Adipose tissue (tissue), 3 donors: ENCODE data around the gene APLP1. TPM values are rescaled to one million over a fixed set of nuclear protein-coding genes. Genes with fewer than 3 reads are reported as not detected.
"Not testable (repeated sequence)": the region's sequence is repeated elsewhere in the genome, so short reads cannot be mapped to it uniquely, and the experiment has no call there.

Experiments used
- H3K27ac ChIP-seq: one replicate; pipeline ENCODE4 v1.5.1; 2013; ENCODE audit warnings: low read depth, low read length
- WGBS, 3 donors: extraction: QIAGEN DNeasy Blood & Tissue Kit; methylation state at CpG; one replicate each; pipeline ENCODE4 v1.1.7; 2013; 5-methylcytosine and 5-hydroxymethylcytosine counted together
- polyA plus RNA-seq, 3 donors: library from polyadenylated mRNA; stranded (reverse); fragments of 200-250 nt; gene quantifications; one replicate each; pipeline ENCODE4 v1.2.3, GENCODE V29; 2013
- donor health status: healthy with polysubstance abuse.
- donor health status: Bipolar disorder and iron deficiency.
- donor health status: healthy.

Gene APLP1
- polyA plus RNA-seq, 3 donors: 3.0 to 33.6 (median 6.4) TPM

GRCh38 chr19:35871611-35872010 is 3.2 kb downstream of the APLP1 start:
- no peak overlapping the region for H3K27ac ChIP-seq
- 73 to 88% (median 87%) methylated on average over 12 of the region's 12 CpGs for WGBS, 3 donors

DNA sequence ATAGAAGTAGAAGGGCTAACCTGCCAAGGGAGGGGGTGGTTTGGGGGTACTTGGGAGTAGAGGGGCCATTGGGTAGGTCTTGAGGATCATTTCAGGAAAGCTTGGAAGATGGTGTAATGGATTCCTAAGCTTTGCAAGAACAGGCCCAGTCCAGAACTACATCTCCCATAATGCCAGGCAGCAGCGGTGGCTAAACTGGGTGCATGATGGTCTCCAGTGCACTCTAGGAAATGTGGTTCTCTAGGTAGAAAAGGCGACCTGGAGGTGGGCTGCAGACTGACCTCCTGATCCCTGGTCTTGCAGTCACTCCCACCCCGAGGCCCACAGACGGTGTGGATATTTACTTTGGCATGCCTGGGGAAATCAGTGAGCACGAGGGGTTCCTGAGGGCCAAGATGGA is 3.8 kb downstream of the APLP1 start:
- H3K27ac ChIP-seq: no peak overlapping the region
- WGBS, 3 donors: 87 to 89% (median 87%) methylated on average over 5 of the region's 5 CpGs

DNA sequence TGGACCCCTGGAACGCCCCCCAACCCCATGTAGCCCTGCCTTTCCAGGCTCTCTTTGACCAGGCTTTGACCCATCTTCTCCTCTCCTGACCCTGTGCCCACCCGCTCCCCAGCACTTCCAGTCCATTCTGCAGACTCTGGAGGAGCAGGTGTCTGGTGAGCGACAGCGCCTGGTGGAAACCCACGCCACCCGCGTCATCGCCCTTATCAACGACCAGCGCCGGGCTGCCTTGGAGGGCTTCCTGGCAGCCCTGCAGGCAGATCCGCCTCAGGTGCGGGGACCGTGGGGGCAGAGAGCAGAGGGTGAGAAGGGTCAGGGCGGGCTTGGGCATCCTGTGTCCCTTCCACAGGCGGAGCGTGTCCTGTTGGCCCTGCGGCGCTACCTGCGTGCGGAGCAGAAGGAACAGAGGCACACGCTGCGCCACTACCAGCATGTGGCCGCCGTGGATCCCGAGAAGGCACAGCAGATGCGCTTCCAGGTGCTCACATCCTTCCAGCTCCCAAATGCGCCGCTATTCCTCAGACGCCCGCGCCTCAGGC is 6.1 kb downstream of the APLP1 start:
- 94 to 95% (median 95%) methylated on average over 27 to 32 of the region's 32 CpGs for WGBS, 3 donors
- no peak overlapping the region for H3K27ac ChIP-seq

DNA sequence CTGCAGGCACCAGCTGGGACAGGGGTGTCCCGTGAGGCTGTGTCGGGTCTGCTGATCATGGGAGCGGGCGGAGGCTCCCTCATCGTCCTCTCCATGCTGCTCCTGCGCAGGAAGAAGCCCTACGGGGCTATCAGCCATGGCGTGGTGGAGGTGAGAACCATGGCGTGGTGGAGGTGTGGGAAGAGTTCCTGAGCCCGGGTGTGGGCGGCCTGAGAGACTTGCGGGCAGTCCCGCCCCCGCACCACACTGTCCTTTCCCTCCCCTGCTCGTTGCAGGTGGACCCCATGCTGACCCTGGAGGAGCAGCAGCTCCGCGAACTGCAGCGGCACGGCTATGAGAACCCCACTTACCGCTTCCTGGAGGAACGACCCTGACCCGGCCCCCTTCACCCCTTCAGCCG is 10.7 kb downstream of the APLP1 start:
- 55 to 63% (median 63%) methylated on average over 22 to 23 of the region's 23 CpGs for WGBS, 3 donors
- no peak overlapping the region for H3K27ac ChIP-seq

- no peak overlapping the region for H3K27ac ChIP-seq
- WGBS, 3 donors: 3% methylated on average over 28 of the region's 28 CpGs
These were observed 11.5 kb downstream of the APLP1 start for GRCh38 chr19:35879770-35880317.

DNA sequence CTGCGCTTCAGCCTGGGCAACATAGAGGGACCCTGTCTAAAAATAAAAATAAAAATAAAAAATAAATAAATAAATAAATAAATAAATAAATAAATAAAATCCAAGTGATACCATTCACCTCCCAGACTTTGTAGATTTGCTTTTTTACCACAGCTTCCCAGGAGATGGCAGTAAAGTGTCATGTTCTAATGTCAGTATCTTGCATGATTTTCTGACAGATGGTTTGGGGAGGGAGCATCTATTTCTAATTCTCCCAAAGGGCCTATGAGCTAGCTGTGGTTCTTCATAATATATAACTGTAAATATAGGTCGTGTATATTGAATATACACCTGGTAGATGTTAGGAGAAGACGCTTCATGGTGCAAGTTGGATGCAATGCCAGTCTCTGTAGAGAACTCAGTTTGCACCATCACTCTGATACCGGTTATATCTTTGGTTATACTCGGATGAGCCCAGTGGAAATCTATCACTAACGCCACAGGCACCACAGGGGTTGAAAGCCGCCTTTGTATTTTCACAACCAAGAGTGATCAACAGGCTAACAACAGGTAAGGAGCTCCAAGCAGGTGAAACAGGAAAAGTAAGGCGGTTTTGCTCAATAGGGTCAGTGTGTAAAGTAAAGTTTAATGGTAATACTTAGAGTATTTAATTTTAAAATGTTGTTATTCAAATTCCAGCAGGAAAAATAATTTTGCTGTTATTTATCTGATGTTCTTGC is 13.9 kb downstream of the APLP1 start:
- 22 to 30% (median 23%) methylated on average over 8 of the region's 8 CpGs for WGBS, 3 donors
- H3K27ac ChIP-seq: no peak overlapping the region

GRCh38 chr19:35883882-35884281 is 15.5 kb downstream of the APLP1 start:
- WGBS, 3 donors: 46 to 70% (median 67%) methylated on average over 2 of the region's 2 CpGs
- no peak overlapping the region for H3K27ac ChIP-seq

DNA sequence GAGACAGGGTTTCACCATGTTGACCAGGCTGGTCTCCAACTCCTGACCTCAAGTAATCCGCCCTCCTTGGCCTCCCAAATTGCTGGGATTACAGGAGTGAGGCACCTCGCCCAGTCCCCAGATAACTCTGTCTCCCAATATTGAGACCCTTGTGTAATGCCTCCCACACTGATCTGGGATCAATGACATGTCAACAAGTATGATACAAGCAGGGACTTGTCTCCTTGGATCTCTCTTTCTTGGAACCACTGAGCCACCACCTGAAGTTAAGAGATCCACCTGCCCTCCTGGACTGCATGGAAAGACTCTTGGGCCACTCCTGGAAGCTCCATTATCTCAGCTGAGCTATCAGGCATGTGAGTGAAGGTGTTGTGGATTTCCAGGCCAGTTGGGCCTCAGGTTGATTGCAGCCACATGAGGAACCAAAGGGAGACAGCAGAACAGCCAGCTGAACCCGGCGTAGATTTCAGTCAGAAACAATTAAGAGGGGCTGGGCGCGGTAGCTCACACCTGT is 16.9 kb downstream of the APLP1 start:
- H3K27ac ChIP-seq: no peak overlapping the region
- WGBS, 3 donors: 88 to 95% (median 94%) methylated on average over 6 of the region's 6 CpGs

GRCh38 chr19:35885904-35886303 is 17.5 kb downstream of the APLP1 start:
- H3K27ac ChIP-seq: no peak overlapping the region
- WGBS, 3 donors: 92 to 96% (median 94%) methylated on average over 7 to 8 of the region's 8 CpGs

DNA sequence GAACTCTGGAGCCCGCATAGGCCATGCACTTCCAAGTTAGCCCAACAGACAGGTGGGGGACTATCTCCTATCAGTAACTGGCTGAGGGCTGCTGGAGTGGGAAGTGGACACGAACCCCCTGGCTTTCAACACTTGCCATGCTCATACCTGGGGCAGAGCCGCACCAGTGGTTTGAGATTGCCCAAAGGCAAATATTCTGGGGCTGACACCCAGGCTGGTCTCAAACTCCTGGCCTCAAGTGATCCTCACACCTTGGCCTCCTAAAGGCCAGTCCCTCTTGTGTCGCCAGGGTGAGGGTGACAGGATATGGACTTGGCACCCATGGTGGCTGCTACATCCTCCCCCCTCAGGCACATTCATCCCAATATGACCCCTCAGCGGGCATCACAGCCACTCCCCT is 18.8 kb downstream of the APLP1 start:
- H3K27ac ChIP-seq: no peak overlapping the region

DNA sequence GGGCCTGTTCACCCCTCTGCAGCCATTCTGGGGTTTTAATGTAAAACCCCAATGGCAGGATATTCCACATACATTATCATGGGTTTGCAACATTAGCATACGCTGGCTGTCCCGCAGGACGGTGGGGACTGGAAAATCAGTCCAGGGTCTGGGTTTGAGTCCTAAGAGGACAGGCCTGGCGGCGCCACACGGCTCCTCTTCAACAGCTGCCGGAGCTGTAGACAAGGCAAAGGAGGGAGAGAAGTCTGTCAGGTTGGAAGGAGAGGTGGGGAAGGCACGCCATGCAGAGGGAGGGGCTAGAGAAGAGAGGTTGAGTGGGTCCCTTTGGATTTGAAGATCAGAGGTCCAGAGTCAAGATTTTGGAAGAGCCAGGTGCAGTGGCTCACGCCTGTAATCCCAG is 20.0 kb downstream of the APLP1 start:
- 93 to 95% (median 93%) methylated on average over 9 of the region's 9 CpGs for WGBS, 3 donors
- no peak overlapping the region for H3K27ac ChIP-seq

More for the DNA sequence above, 18.8 kb downstream of the APLP1 start:
- 87 to 95% (median 91%) methylated on average over 5 of the region's 5 CpGs for WGBS, 3 donors

GRCh38 chr19:35889370-35890112 is 21.2 kb downstream of the APLP1 start:
- H3K27ac ChIP-seq: no peak overlapping the region
- 91 to 95% (median 94%) methylated on average over 18 of the region's 18 CpGs for WGBS, 3 donors

DNA sequence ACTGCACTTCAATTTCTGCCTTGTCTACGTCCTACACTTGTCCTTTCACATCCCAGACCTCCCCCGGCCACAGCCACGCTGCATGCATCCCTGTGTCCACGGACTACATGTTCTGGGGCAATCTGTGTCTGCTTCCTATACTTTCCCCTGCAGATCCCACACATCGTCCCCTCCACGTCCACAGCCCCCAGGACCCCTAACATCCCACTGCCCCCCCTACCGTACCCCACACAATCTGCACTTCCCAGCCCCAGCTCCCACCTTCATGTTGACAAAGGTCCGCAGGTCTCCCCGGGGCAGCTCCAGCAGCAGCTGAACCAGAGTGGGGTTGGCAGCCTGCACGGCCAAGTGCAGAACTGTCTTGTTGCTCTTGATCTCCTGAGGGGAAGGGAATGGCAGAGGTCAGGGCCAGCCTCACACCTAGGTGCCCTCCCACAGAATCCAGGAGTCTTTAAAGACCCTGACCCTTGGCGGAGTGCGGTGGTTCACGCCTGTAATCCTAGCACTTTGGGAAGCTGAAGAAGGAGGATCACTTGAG is 21.8 kb downstream of the APLP1 start:
- 88 to 95% (median 94%) methylated on average over 13 of the region's 13 CpGs for WGBS, 3 donors
- no peak overlapping the region for H3K27ac ChIP-seq

DNA sequence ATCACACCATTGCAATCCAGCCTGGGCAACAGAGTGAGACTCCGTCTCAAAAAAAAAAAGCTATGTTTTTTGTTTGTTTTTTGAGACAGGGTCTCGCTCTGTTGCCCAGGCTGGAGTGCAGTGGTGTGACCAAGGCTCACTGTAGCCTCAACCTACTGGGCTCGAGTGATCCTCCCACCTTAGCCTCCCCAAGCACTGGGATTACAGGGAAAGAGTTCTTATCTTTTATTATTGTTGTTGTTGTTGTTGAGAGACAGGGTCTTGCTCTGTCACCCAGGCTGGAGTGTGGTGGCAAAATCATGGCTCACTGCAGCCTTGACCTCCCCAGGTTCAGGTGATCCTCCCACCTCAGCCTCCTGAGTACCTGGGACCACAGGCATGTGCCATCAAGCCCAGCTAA is 23.4 kb downstream of the APLP1 start:
- WGBS, 3 donors: 96 to 98% (median 97%) methylated on average over 3 of the region's 3 CpGs

GRCh38 chr19:35894342-35894741 is 26.0 kb downstream of the APLP1 start:
- WGBS, 3 donors: 97 to 100% (median 99%) methylated on average over 2 of the region's 2 CpGs
- no peak overlapping the region for H3K27ac ChIP-seq

More for the DNA sequence above, 23.4 kb downstream of the APLP1 start:
- not testable (repeated sequence) for H3K27ac ChIP-seq

DNA sequence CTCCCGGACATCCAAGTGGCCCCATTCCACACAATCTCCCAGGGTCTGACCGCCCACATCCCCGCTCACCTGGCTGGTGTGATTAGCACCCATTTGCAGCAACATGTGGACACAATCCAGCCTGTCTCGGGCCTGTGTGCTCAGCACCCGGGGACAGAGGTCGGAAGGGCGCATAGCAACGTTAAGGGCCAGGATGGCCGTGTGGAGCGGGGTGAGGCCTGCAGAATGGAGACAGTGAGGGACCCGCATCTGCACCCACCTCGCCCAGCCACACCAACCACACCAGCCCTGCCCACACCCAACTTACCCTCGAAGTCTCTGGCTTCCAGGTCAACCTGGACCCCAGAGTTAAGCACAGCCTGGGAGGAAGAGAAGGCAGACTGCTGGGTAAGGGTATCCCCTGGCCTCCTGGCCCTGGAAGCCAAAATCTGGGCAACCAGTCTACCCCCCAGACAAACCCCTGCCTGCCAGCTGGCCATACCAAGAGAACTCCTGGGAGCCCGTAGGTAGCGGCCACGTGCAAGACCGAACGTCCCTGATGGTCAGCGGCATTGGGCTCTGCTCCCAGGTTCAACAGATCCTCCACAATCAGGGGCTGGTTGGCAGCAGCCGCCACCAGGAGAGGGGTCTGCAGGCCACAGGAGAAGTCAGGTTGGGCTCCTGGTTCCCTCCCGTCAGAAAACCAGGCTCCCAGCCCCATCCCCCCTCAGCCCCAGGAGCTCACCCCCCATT is 27.7 kb downstream of the APLP1 start:
- 88 to 91% (median 88%) methylated on average over 21 of the region's 21 CpGs for WGBS, 3 donors

DNA sequence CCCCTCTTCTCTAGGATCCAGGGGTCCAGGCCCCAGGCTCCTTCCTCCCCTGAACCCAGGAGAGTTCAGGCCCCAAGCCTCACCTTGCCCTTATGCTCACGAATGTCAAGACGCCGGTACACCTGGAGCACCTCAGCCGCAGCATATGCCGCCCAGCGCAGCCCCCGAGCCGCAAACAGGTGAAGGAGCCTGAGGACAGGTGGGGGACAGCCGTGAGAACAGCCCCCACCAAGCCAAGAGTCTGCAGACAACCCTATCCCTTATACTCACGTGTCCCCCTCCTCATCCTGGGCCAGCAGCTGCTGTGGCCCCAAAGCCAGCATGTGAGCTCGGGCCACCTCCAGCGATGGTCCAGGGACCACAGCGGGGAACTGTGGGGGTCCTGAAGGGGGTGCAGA is 28.3 kb downstream of the APLP1 start:
- no peak overlapping the region for H3K27ac ChIP-seq
- WGBS, 3 donors: 94 to 96% (median 94%) methylated on average over 13 of the region's 13 CpGs

More for the DNA sequence above, 27.7 kb downstream of the APLP1 start:
- H3K27ac ChIP-seq: no peak overlapping the region
